ENCODE results near the gene SEMA4D. TPM values are rescaled to one million over a fixed set of nuclear protein-coding genes. Genes with fewer than 3 reads are reported as not detected.

The SEMA4D gene
- total RNA-seq, 1 donor = 0.72 TPM

GRCh38 chr9:89522959-89523285, 25.0 kb upstream of the SEMA4D start:
- H3K4me1 ChIP-seq (ENCODE audit: insufficient read depth, low read length) = no peaks in the 10 kb centered on the region
- no peaks in the 10 kb centered on the region for H3K36me3 ChIP-seq (ENCODE audit: insufficient read depth, low read length)
- H3K4me3 ChIP-seq (ENCODE audit: insufficient read depth, low read length) = no peak overlapping the region
- H3K27me3 ChIP-seq (ENCODE audit: insufficient read depth, low read length) = no peaks in the 10 kb centered on the region
- H2AFZ ChIP-seq (ENCODE audit: low read length) = no peak overlapping the region
- H3K27ac ChIP-seq (ENCODE audit: low read depth, low read length) = no peak overlapping the region
- H3K4me2 ChIP-seq (ENCODE audit: insufficient read depth, low read length) = no peak overlapping the region
- no peaks in the 10 kb centered on the region for H4K20me1 ChIP-seq (ENCODE audit: insufficient read depth, low read length)
- TF ChIP-seq, protein P1, sequence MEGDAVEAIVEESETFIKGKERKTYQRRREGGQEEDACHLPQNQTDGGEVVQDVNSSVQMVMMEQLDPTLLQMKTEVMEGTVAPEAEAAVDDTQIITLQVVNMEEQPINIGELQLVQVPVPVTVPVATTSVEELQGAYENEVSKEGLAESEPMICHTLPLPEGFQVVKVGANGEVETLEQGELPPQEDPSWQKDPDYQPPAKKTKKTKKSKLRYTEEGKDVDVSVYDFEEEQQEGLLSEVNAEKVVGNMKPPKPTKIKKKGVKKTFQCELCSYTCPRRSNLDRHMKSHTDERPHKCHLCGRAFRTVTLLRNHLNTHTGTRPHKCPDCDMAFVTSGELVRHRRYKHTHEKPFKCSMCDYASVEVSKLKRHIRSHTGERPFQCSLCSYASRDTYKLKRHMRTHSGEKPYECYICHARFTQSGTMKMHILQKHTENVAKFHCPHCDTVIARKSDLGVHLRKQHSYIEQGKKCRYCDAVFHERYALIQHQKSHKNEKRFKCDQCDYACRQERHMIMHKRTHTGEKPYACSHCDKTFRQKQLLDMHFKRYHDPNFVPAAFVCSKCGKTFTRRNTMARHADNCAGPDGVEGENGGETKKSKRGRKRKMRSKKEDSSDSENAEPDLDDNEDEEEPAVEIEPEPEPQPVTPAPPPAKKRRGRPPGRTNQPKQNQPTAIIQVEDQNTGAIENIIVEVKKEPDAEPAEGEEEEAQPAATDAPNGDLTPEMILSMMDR (IDR thresholded peaks at IDR 0.05; ENCODE audit: extremely low read depth, low read depth, low read length) = no peak
- no peak for DNase-seq (ENCODE audit: insufficient read length, low spot score, missing footprints)
- no peaks in the 10 kb centered on the region for H3K9me3 ChIP-seq (ENCODE audit: low read depth, low read length)
- no peaks in the 10 kb centered on the region for H3K79me2 ChIP-seq (ENCODE audit: insufficient read depth, low read length)

DNA sequence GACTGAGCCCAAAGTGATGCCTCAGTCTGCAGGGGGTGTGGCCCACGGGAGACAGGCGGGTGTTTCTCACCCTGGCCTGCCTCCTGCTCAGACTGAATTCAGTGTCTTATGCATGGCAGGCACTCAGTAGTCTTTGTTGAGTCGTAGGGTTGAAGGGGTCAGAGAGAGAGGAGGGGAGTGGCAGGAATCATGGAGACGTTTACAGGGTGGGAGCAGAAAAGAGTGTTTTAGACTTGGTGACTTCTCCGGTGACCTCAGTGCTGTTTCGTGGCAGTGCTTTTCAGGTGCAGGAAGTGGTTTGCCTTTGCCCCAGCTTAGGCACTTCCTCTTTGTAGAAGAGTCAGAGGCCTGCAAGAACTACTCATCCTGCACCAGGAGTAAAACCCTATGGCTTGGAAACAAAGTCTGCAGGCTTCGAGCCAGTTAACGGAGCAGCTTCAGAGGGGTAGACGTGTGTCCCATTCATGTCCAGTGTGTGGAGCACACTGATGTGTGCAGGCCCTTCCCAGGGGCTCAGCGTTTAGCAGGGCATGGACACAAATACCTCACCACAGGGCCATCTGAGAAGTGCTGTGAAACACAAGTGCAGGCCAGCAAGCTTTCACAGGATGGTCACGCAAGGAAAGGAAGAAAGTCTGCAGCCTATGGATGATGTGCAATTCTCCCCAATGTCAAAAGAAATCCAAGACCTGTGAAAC, 24.5 kb upstream of the SEMA4D start:
- H4K20me1 ChIP-seq (ENCODE audit: insufficient read depth, low read length) = no peaks in the 10 kb centered on the region
- DNase-seq (ENCODE audit: insufficient read length, low spot score, missing footprints) = no peak
- no peak overlapping the region for H2AFZ ChIP-seq (ENCODE audit: low read length)
- H3K79me2 ChIP-seq (ENCODE audit: insufficient read depth, low read length) = no peaks in the 10 kb centered on the region
- no peak overlapping the region for H3K4me2 ChIP-seq (ENCODE audit: insufficient read depth, low read length)
- H3K27me3 ChIP-seq (ENCODE audit: insufficient read depth, low read length) = no peaks in the 10 kb centered on the region
- H3K4me1 ChIP-seq (ENCODE audit: insufficient read depth, low read length) = no peaks in the 10 kb centered on the region
- no peaks in the 10 kb centered on the region for H3K36me3 ChIP-seq (ENCODE audit: insufficient read depth, low read length)
- no peak overlapping the region for H3K4me3 ChIP-seq (ENCODE audit: insufficient read depth, low read length)
- TF ChIP-seq, protein P1 (IDR thresholded peaks at IDR 0.05; ENCODE audit: extremely low read depth, low read depth, low read length) = no peak
- no peak overlapping the region for H3K27ac ChIP-seq (ENCODE audit: low read depth, low read length)
- H3K9me3 ChIP-seq (ENCODE audit: low read depth, low read length) = no peaks in the 10 kb centered on the region

- peak; percentile 35 for DNase-seq (ENCODE audit: insufficient read length, low spot score, missing footprints)
- Histone ChIP-seq H3K27me3 (ENCODE audit: insufficient read depth, low read length) (no peaks in the 10 kb centered on the region), H3K4me1 (ENCODE audit: insufficient read depth, low read length) (no peaks in the 10 kb centered on the region), H3K4me2 (ENCODE audit: insufficient read depth, low read length) (no peak overlapping the region), H3K4me3 (ENCODE audit: insufficient read depth, low read length) (no peak overlapping the region), H3K36me3 (ENCODE audit: insufficient read depth, low read length) (no peaks in the 10 kb centered on the region), H4K20me1 (ENCODE audit: insufficient read depth, low read length) (no peaks in the 10 kb centered on the region), H2AFZ (ENCODE audit: low read length) (no peak overlapping the region), H3K9me3 (ENCODE audit: low read depth, low read length) (no peaks in the 10 kb centered on the region), H3K27ac (ENCODE audit: low read depth, low read length) (no peak overlapping the region), H3K79me2 (ENCODE audit: insufficient read depth, low read length) (no peaks in the 10 kb centered on the region)
- TF ChIP-seq, protein P1 (IDR thresholded peaks at IDR 0.05; ENCODE audit: extremely low read depth, low read depth, low read length) = no peak
Observed at GRCh38 chr9:89519366-89519805, 21.5 kb upstream of the SEMA4D start.

DNA sequence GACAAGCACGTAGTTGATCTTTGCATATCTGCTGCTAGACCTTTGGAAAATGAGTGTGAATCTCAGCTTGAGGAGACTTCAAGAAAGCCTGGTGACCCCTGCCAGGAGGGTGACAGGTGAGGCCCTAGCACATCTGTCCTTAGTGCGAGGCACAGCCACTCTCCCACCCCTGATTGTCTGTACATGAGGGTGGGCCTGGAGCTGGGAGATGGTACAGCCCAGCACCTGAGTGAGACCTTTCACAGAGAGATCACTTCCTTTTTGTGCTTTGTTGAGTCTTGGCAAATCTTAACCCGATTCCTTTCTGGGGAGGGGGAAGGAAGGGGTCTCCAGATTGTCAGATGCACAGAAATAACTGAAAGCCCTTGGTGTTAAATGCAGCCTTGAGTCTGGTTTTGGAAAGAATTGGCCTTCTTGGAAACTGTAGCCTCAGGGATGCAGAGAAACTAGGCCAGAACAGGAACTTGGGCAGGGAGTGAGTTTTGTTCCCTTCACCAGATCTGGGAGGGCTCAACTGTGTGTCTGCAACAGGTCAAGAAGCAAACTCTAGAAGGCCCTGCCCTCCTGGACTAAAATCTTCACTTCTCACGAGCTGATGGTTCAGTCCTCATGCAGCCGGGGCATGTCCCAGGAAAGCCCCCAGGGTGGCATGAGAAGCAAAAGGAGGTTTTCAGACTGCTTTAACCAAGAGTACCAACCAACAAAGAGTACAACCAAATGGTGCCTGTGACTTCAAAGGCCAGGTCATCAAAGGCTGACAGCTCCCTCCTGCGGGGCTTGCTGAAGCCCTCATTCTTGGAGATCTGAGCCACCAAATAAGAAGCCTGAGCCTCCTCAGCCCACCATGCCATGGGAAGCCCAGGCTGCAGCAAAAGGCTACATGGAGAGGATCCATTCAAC, 20.8 kb upstream of the SEMA4D start:
- Histone ChIP-seq H3K79me2 (ENCODE audit: insufficient read depth, low read length) (no peaks in the 10 kb centered on the region), H3K27ac (ENCODE audit: low read depth, low read length) (no peak overlapping the region), H2AFZ (ENCODE audit: low read length) (no peak overlapping the region), H3K36me3 (ENCODE audit: insufficient read depth, low read length) (no peaks in the 10 kb centered on the region), H3K4me1 (ENCODE audit: insufficient read depth, low read length) (no peaks in the 10 kb centered on the region), H3K27me3 (ENCODE audit: insufficient read depth, low read length) (no peaks in the 10 kb centered on the region), H4K20me1 (ENCODE audit: insufficient read depth, low read length) (no peaks in the 10 kb centered on the region), H3K9me3 (ENCODE audit: low read depth, low read length) (no peaks in the 10 kb centered on the region), H3K4me3 (ENCODE audit: insufficient read depth, low read length) (no peak overlapping the region), H3K4me2 (ENCODE audit: insufficient read depth, low read length) (no peak overlapping the region)
- DNase-seq (ENCODE audit: insufficient read length, low spot score, missing footprints) = peak; percentile 14
- TF ChIP-seq, protein P1 (IDR thresholded peaks at IDR 0.05; ENCODE audit: extremely low read depth, low read depth, low read length) = no peak

Measured in osteoblast (primary cell).